ENCODE measurements around the gene ZNF366. TPM values are rescaled to one million over a fixed set of nuclear protein-coding genes. Genes with fewer than 3 reads are reported as not detected.

ZNF366 gene
- polyA plus RNA-seq, 1 donor (not counting 4 experiments of a cell fraction or from before 2014, with no cell fraction given), result not detected

GRCh38 chr5:72529383-72529782 lies 22.2 kb upstream of the ZNF366 start:
- no peak overlapping the region for H3K27ac ChIP-seq (ENCODE audit: control insufficient read depth, insufficient read depth, low read length)
- no peaks in the 10 kb centered on the region for H3K36me3 ChIP-seq (ENCODE audit: control insufficient read depth in 2 of 2, extremely low read depth in 1 of 2, insufficient read depth in 2 of 2, low read length in 2 of 2)
- no peaks in the 10 kb centered on the region for H3K9me3 ChIP-seq (ENCODE audit: control insufficient read depth, low read depth, low read length)
- H3K27me3 ChIP-seq (ENCODE audit: control insufficient read depth, extremely low read depth, insufficient read depth, low read length), result no peaks in the 10 kb centered on the region
- H3K4me1 ChIP-seq (ENCODE audit: control insufficient read depth, extremely low read depth, insufficient read depth, low read length), result peaks cover 4% of the 10 kb centered on the region
- dilution Hi-C loops (cut with MboI; ENCODE audit: extremely low pct_ligation_motif_present, low sequenced_read_pairs), result no loop called here
- H3K4me2 ChIP-seq (ENCODE audit: control insufficient read depth, extremely low read depth, insufficient read depth, low read depth, low read length), result no peak overlapping the region
- TF ChIP-seq CTCF (optimal IDR thresholded peaks at IDR 0.05 in 1 of 3, IDR thresholded peaks at IDR 0.05 in 1 of 3, conservative IDR thresholded peaks at IDR 0.05 in 1 of 3; ENCODE audit: extremely low read depth in 1 of 3, insufficient read depth in 2 of 3, low read length in 3 of 3), result no peak
- TF ChIP-seq EZH2 (IDR thresholded peaks at IDR 0.05; ENCODE audit: low read length), result no peak
- no peak for FAIRE-seq
- H2AFZ ChIP-seq (ENCODE audit: control insufficient read depth, low read length), result no peak overlapping the region
- DNase-seq (ENCODE audit: low read depth, low spot score), result no peak
- H3K4me3 ChIP-seq (ENCODE audit: control insufficient read depth in 2 of 3, extremely low read depth in 1 of 3, insufficient read depth in 2 of 3, low read depth in 1 of 3, low read length in 3 of 3), result no peak overlapping the region
- H3K9me1 ChIP-seq (ENCODE audit: control insufficient read depth, extremely low read depth, insufficient read depth, low read length), result no peaks in the 10 kb centered on the region
- H3K9ac ChIP-seq (ENCODE audit: control insufficient read depth, extremely low read depth, insufficient read depth, low read length), result no peak overlapping the region
- no peaks in the 10 kb centered on the region for H3K79me2 ChIP-seq (ENCODE audit: control insufficient read depth, insufficient read depth, low read length)
- no peaks in the 10 kb centered on the region for H4K20me1 ChIP-seq (ENCODE audit: control insufficient read depth, extremely low read depth, insufficient read depth, low read length)

DNA sequence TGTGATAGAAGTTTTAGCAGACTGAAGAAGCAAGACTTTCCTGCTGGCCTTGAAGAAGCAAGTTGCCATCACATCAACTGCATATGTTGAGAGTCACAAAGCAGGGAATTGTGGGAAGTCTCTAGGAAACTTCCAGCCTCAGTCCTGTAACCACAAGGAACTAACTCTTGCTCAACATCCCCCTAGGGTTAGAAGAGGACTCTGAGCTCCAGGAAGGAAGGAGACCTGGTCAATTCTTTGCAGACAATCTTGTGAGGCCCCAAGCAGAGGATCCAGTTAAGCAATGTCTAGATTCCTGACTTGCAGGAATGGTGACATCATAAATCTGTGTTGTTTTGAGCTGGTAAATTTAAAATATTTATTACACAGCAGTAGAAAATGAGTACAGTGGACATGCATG lies 18.6 kb upstream of the ZNF366 start:
- Histone ChIP-seq H3K4me2 (ENCODE audit: control insufficient read depth, extremely low read depth, insufficient read depth, low read depth, low read length) (no peak overlapping the region), H4K20me1 (ENCODE audit: control insufficient read depth, extremely low read depth, insufficient read depth, low read length) (no peaks in the 10 kb centered on the region), H3K9me3 (ENCODE audit: control insufficient read depth, low read depth, low read length) (no peaks in the 10 kb centered on the region), H3K27ac (ENCODE audit: control insufficient read depth, insufficient read depth, low read length) (no peak overlapping the region), H3K9me1 (ENCODE audit: control insufficient read depth, extremely low read depth, insufficient read depth, low read length) (no peaks in the 10 kb centered on the region), H3K4me1 (ENCODE audit: control insufficient read depth, extremely low read depth, insufficient read depth, low read length) (peaks cover 4% of the 10 kb centered on the region), H3K4me3 (ENCODE audit: control insufficient read depth in 2 of 3, extremely low read depth in 1 of 3, insufficient read depth in 2 of 3, low read depth in 1 of 3, low read length in 3 of 3) (no peak overlapping the region), H2AFZ (ENCODE audit: control insufficient read depth, low read length) (peak overlapping the region; percentile 19), H3K9ac (ENCODE audit: control insufficient read depth, extremely low read depth, insufficient read depth, low read length) (no peak overlapping the region), H3K79me2 (ENCODE audit: control insufficient read depth, insufficient read depth, low read length) (no peaks in the 10 kb centered on the region), H3K36me3 (ENCODE audit: control insufficient read depth in 2 of 2, extremely low read depth in 1 of 2, insufficient read depth in 2 of 2, low read length in 2 of 2) (no peaks in the 10 kb centered on the region), H3K27me3 (ENCODE audit: control insufficient read depth, extremely low read depth, insufficient read depth, low read length) (no peaks in the 10 kb centered on the region)
- no peak for TF ChIP-seq EZH2 (IDR thresholded peaks at IDR 0.05; ENCODE audit: low read length)
- TF ChIP-seq CTCF (optimal IDR thresholded peaks at IDR 0.05 in 1 of 3, IDR thresholded peaks at IDR 0.05 in 1 of 3, conservative IDR thresholded peaks at IDR 0.05 in 1 of 3; ENCODE audit: extremely low read depth in 1 of 3, insufficient read depth in 2 of 3, low read length in 3 of 3), result no peak
- dilution Hi-C loops (cut with MboI; ENCODE audit: extremely low pct_ligation_motif_present, low sequenced_read_pairs), result no loop called here
- FAIRE-seq (peak; percentile 34), DNase-seq (ENCODE audit: low read depth, low spot score) (peak; percentile 33)

Data from keratinocyte (primary cell).